GM18907 (cell line): ENCODE data around the gene ITPKC.
"Not testable (repeated sequence)": the region's sequence is repeated elsewhere in the genome, so short reads cannot be mapped to it uniquely, and the experiment has no call there.

Source experiments
- ATAC-seq: cut with Tn5 transposase; IDR thresholded peaks from one replicate; pipeline ENCODE4 v1.9.1; 2021; ENCODE audit warnings: mild to moderate bottlenecking, moderate library complexity; ENCODE audit not compliant: unreplicated experiment

Gene ITPKC

GRCh38 chr19:40714441-40715299, 2.2 kb upstream of the ITPKC start:
- ATAC-seq = peak; percentile 53

- ATAC-seq = no peak
These were observed 856 bp upstream of the ITPKC start for GRCh38 chr19:40716031-40716481.

- peak; percentile 6 for ATAC-seq
These were observed 490 bp downstream of the ITPKC start for GRCh38 chr19:40717325-40717879.

GRCh38 chr19:40717880-40718773, 1.2 kb downstream of the ITPKC start:
- ATAC-seq = no peak

GRCh38 chr19:40718774-40719391, 2.0 kb downstream of the ITPKC start:
- no peak for ATAC-seq

GRCh38 chr19:40719414-40719894, 2.5 kb downstream of the ITPKC start:
- no peak for ATAC-seq

GRCh38 chr19:40721140-40721486, 4.2 kb downstream of the ITPKC start:
- no peak for ATAC-seq

- no peak for ATAC-seq
These were observed 5.2 kb downstream of the ITPKC start for GRCh38 chr19:40721936-40722661.

- no peak for ATAC-seq
These were observed 6.8 kb downstream of the ITPKC start for GRCh38 chr19:40723661-40724254.

GRCh38 chr19:40724315-40724714, 7.4 kb downstream of the ITPKC start:
- ATAC-seq = no peak

GRCh38 chr19:40724855-40725254, 7.9 kb downstream of the ITPKC start:
- ATAC-seq = no peak

GRCh38 chr19:40726279-40726678, 9.4 kb downstream of the ITPKC start:
- ATAC-seq = no peak

- ATAC-seq = not testable (repeated sequence)
These were observed 13.2 kb downstream of the ITPKC start for GRCh38 chr19:40730065-40730464.

GRCh38 chr19:40732304-40732703, 15.4 kb downstream of the ITPKC start:
- ATAC-seq = not testable (repeated sequence)

GRCh38 chr19:40733149-40733548, 16.2 kb downstream of the ITPKC start:
- no peak for ATAC-seq

- ATAC-seq = no peak
These were observed 18.3 kb downstream of the ITPKC start for GRCh38 chr19:40735013-40735771.

- no peak for ATAC-seq
These were observed 19.7 kb downstream of the ITPKC start for GRCh38 chr19:40736661-40737060.

GRCh38 chr19:40737102-40737644, 20.3 kb downstream of the ITPKC start:
- no peak for ATAC-seq
